H1 (cell line): ENCODE results near the gene GALNT7. TPM values are rescaled to one million over a fixed set of nuclear protein-coding genes. Genes with fewer than 3 reads are reported as not detected.

ENCODE experiments used
- CBX5 ChIP-seq: fragments of 300-800, 300-1000 bp; sonication (generic); IDR thresholded peaks from 2 replicates; pipeline ENCODE4 v1.7.1; 2016; ENCODE audit warnings: antibody characterized with exemption, low read length, low read depth
- CHD1 ChIP-seq: IDR thresholded peaks from 2 replicates; pipeline ENCODE4 v1.6.1; 2012; ENCODE audit warnings: low read depth, low read length, improper control_type of control experiment
- EP300 ChIP-seq, 2 experiments: IDR thresholded peaks; 1 replicate in 1 of 2; 2 replicates in 1 of 2; pipeline ENCODE4 v1.6.1; 2011 to 2012; ENCODE audit warnings: low read depth in 2 of 2, low read length in 2 of 2, mild to moderate bottlenecking in 2 of 2, borderline replicate concordance in 1 of 2, inconsistent platforms in 1 of 2, moderate library complexity in 1 of 2
- HDAC6 ChIP-seq: IDR thresholded peaks from one replicate; pipeline ENCODE4 v1.7.1; 2012; ENCODE audit warnings: low read depth, mild to moderate bottlenecking, inconsistent platforms, low read length, moderate library complexity
- POLR2A ChIP-seq, 2 experiments: IDR thresholded peaks; 1 replicate in 1 of 2; 2 replicates in 1 of 2; pipeline ENCODE4 v1.6.1; 2011; ENCODE audit warnings: low read depth in 2 of 2, low read length in 2 of 2, mild to moderate bottlenecking in 2 of 2; ENCODE audit errors: control extremely low read depth in 1 of 2
- POLR2AphosphoS5 ChIP-seq: IDR thresholded peaks from 2 replicates; pipeline ENCODE4 v1.6.1; 2011; ENCODE audit warnings: low read depth, low read length
- SIRT6 ChIP-seq: IDR thresholded peaks from one replicate; pipeline ENCODE4 v1.7.1; 2012; ENCODE audit warnings: low read length, inconsistent platforms
- polyA plus RNA-seq, 7 experiments: library from polyadenylated mRNA; depleted of rRNA in 3 of 7; stranded (reverse) in 5 of 7; unstranded in 2 of 7; fragments of >200 nt in 5 of 7; fragments of 200-250 nt in 2 of 7; gene quantifications; 1 replicate in 5 of 7; 2 replicates in 1 of 7; 4 replicates in 1 of 7; pipeline versions ENCODE4 v1.2.1 to v1.2.3, GENCODE V29; 2011 to 2013; ENCODE audit warnings: missing spikeins in 2 of 7, mixed read lengths in 2 of 7
- total RNA-seq: library from RNA; stranded (reverse); fragmentation: NEBNext Ultra II Directional; extraction: Animal tissue kit (Norgen Biotek cat#: 25700); gene quantifications from 2 replicates; pipeline ENCODE4 v1.2.1, GENCODE V29; 2021
- TF ChIP-seq, protein P1 (sequence below): fragments of 300-600 bp; sonication (generic); IDR thresholded peaks from 2 replicates; pipeline ENCODE4 v1.7.1; 2012; ENCODE audit warnings: low read length, moderate library complexity, mild to moderate bottlenecking, inconsistent platforms; ENCODE audit not compliant: insufficient replicate concordance
- TF ChIP-seq, protein P2 (sequence below): IDR thresholded peaks from 2 replicates; pipeline ENCODE4 v1.6.1; 2011; ENCODE audit warnings: low read length, improper control_type of control experiment

GALNT7 gene
- total and polyA plus RNA-seq, 2 of the 8 experiments (the other 6 are each of a cell fraction or from before 2014, with no cell fraction given): 22.4 to 85.5 TPM

DNA sequence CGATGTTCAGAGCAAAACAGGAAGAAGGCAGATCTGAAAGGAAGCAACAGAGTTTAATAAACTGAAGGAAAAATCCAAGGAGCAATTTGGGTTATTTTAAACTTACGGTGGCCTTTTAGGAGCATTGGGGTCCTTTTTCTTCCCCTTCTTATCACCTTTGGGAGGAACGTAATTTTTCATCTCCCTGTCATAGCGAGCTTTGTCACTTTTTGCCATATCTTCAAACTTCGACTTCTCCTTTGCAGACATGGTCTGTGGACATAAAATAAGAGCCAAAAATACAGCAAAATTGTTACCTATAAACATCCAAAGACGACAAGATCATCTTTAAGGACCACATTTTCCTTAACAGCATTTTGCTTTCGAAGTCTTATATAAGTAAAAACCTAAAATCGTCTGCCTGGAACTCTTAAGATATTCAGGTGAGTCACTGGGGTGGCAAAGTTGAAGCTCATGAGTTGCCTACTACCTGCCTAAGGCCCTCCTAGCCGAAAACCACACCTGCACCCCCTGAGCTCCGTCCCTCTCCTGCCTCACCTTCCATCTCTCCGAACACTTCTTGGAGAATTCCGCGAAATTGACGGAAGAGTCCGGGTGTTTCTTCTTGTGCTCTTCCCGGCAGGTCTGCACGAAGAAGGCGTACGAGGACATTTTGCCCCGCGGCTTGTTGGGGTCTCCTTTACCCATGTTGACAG is 164.5 kb downstream of the GALNT7 start (continued):
- TF ChIP-seq, protein P1, sequence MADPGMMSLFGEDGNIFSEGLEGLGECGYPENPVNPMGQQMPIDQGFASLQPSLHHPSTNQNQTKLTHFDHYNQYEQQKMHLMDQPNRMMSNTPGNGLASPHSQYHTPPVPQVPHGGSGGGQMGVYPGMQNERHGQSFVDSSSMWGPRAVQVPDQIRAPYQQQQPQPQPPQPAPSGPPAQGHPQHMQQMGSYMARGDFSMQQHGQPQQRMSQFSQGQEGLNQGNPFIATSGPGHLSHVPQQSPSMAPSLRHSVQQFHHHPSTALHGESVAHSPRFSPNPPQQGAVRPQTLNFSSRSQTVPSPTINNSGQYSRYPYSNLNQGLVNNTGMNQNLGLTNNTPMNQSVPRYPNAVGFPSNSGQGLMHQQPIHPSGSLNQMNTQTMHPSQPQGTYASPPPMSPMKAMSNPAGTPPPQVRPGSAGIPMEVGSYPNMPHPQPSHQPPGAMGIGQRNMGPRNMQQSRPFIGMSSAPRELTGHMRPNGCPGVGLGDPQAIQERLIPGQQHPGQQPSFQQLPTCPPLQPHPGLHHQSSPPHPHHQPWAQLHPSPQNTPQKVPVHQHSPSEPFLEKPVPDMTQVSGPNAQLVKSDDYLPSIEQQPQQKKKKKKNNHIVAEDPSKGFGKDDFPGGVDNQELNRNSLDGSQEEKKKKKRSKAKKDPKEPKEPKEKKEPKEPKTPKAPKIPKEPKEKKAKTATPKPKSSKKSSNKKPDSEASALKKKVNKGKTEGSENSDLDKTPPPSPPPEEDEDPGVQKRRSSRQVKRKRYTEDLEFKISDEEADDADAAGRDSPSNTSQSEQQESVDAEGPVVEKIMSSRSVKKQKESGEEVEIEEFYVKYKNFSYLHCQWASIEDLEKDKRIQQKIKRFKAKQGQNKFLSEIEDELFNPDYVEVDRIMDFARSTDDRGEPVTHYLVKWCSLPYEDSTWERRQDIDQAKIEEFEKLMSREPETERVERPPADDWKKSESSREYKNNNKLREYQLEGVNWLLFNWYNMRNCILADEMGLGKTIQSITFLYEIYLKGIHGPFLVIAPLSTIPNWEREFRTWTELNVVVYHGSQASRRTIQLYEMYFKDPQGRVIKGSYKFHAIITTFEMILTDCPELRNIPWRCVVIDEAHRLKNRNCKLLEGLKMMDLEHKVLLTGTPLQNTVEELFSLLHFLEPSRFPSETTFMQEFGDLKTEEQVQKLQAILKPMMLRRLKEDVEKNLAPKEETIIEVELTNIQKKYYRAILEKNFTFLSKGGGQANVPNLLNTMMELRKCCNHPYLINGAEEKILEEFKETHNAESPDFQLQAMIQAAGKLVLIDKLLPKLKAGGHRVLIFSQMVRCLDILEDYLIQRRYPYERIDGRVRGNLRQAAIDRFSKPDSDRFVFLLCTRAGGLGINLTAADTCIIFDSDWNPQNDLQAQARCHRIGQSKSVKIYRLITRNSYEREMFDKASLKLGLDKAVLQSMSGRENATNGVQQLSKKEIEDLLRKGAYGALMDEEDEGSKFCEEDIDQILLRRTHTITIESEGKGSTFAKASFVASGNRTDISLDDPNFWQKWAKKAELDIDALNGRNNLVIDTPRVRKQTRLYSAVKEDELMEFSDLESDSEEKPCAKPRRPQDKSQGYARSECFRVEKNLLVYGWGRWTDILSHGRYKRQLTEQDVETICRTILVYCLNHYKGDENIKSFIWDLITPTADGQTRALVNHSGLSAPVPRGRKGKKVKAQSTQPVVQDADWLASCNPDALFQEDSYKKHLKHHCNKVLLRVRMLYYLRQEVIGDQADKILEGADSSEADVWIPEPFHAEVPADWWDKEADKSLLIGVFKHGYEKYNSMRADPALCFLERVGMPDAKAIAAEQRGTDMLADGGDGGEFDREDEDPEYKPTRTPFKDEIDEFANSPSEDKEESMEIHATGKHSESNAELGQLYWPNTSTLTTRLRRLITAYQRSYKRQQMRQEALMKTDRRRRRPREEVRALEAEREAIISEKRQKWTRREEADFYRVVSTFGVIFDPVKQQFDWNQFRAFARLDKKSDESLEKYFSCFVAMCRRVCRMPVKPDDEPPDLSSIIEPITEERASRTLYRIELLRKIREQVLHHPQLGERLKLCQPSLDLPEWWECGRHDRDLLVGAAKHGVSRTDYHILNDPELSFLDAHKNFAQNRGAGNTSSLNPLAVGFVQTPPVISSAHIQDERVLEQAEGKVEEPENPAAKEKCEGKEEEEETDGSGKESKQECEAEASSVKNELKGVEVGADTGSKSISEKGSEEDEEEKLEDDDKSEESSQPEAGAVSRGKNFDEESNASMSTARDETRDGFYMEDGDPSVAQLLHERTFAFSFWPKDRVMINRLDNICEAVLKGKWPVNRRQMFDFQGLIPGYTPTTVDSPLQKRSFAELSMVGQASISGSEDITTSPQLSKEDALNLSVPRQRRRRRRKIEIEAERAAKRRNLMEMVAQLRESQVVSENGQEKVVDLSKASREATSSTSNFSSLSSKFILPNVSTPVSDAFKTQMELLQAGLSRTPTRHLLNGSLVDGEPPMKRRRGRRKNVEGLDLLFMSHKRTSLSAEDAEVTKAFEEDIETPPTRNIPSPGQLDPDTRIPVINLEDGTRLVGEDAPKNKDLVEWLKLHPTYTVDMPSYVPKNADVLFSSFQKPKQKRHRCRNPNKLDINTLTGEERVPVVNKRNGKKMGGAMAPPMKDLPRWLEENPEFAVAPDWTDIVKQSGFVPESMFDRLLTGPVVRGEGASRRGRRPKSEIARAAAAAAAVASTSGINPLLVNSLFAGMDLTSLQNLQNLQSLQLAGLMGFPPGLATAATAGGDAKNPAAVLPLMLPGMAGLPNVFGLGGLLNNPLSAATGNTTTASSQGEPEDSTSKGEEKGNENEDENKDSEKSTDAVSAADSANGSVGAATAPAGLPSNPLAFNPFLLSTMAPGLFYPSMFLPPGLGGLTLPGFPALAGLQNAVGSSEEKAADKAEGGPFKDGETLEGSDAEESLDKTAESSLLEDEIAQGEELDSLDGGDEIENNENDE: no peak
- TF ChIP-seq POLR2A (IDR thresholded peaks at IDR 0.05; ENCODE audit: control extremely low read depth in 1 of 2, low read depth in 2 of 2, low read length in 2 of 2) (peak in 1 of 2 experiments; percentile 65; a peak in 1 of 3 replicates), CHD1 (peak; percentile 54; the same call in 1 of the 2 replicates), EP300 (IDR thresholded peaks at IDR 0.05; ENCODE audit: borderline replicate concordance in 1 of 2, low read depth in 2 of 2, low read length in 2 of 2) (no peak), CBX5 (no peak), POLR2AphosphoS5 (peak; percentile 12; the same call in 1 of the 2 replicates), SIRT6 (no peak), HDAC6 (no peak)
- TF ChIP-seq, protein P2, sequence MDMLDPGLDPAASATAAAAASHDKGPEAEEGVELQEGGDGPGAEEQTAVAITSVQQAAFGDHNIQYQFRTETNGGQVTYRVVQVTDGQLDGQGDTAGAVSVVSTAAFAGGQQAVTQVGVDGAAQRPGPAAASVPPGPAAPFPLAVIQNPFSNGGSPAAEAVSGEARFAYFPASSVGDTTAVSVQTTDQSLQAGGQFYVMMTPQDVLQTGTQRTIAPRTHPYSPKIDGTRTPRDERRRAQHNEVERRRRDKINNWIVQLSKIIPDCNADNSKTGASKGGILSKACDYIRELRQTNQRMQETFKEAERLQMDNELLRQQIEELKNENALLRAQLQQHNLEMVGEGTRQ: no peak
